NCI-H446 (cell line): ENCODE measurements around the gene TSEN2.
A peak's percentile ranks its signal among the peaks of the same experiment; 100 is the strongest.
"Not testable (repeated sequence)": the region's sequence is repeated elsewhere in the genome, so short reads cannot be mapped to it uniquely, and the experiment has no call there.

Source experiments
- DNase-seq, 2 experiments: peaks; one replicate each; lab custom pipeline; 2025; lab: John Stamatoyannopoulos, UW

Gene TSEN2

DNA sequence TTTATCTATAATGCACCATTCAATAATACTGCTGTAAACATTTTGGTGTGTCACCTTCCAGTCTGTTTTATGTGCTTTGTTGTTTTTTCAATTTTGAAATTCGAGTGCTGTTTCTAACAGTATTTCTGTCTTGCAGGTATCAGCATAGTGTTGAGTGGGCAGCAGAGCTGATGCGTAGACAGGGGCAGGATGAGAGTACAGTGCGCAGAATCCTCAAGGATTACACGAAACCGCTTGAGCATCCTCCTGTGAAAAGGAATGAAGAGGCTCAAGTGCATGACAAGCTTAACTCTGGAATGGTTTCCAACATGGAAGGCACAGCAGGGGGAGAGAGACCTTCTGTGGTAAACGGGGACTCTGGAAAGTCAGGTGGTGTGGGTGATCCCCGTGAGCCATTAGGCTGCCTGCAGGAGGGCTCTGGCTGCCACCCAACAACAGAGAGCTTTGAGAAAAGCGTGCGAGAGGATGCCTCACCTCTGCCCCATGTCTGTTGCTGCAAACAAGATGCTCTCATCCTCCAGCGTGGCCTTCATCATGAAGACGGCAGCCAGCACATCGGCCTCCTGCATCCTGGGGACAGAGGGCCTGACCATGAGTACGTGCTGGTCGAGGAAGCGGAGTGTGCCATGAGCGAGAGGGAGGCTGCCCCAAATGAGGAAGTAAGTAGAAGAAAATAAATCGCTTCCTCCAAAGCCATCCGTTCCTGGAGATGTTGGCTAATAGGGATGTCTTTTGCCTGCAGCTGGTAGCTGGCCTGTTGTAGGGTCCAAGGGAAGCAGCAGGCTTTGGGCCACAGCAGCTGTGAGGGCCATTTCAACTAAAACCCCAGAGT lies 19.1 kb downstream of the TSEN2 start:
- no peak for DNase-seq

DNA sequence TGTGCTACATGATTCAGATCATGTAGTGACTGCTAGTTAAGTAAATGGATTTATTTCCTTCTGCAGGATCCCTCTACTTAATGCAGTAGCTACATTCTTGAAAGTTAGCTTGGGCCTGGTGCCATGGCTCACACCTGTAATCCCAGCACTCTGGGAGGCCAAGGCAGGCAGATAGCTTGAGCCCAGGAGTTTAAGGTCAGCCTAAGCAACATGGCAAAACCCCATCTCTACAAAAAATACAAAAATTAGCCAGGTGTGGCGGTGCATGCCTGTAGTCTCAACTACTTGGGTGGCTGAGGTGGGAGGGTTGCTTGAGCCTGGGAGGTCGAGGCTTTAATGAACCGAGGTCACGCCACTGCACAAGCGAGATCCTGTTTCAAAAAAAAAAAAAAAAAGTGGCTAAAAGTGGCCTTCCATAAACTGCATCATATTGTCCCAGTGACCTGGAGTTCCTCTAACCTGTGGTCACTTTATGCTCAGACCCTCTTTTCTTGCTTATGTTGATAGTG lies 22.0 kb downstream of the TSEN2 start:
- DNase-seq = no peak

DNA sequence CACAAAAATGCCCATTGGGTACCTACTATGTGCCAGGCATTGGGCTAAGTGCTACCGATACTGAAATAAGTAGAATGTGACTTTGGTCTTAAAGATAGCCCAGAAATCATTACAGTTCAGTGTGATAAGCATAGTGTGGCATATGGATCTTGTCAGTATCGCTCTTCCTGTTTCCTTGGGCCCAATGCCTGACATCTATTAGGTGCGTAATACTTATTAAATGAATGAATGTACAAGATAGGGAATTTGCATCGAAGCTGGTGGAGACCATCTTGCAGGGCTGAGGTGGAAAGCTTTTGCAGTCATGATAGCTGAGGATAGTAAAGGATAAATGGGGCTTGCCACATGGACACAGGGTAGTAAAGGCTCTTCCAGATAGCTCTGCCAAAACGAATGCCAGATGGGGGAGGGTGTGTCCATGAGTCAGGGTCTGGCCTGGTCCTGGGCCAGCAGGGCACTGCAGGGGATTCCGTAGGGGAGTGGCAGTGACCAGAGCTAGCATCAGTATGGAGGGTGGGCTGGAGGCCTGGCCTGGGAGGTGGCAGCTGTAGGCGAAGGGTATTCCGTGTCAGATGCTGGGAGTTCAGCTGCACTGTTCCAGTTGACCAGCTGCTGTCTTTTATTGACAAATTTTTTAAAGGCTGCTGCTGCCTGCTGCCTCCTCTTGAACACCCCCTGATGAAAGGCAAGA lies 23.5 kb downstream of the TSEN2 start:
- peak in 1 of 2 experiments; percentile 40 for DNase-seq

DNA sequence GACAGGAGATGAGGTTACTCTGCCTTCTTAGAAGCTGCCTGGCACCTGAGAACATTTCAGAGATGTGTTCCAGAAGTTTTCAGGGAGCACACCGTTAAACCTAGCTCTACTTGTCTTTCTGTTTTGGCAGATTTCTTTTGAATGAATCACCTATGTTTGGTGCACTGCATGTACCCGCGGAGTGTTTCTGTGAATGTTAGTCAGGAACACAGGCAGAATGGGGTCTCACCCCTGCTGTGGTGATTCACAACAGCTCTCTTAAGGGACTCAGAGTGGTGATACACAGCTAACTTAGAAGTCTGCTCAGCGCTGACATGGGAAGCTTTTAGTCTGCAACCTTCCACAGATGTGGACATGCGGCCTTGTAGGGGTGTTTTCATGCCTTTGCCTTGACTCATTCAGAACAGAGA lies 24.0 kb downstream of the TSEN2 start:
- no peak for DNase-seq

DNA sequence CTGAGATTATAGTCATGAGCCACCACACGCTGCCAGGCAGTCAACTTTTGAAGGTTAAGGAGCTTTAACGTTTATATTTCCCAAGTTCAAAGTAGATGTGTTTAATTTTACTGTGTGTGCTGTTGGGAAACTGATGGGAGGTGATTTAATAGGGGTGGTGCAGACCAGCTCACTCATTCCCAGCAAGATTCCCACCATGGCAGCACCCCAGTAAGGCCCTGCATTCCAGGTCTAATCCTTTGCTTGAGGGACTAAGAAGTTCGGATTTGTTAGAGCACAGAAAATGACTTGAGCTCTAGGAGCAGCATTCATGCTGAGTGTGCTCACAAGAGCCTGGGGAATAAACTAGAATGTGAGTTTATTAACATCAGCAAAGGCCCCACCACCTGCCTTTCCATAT lies 25.2 kb downstream of the TSEN2 start:
- no peak for DNase-seq

DNA sequence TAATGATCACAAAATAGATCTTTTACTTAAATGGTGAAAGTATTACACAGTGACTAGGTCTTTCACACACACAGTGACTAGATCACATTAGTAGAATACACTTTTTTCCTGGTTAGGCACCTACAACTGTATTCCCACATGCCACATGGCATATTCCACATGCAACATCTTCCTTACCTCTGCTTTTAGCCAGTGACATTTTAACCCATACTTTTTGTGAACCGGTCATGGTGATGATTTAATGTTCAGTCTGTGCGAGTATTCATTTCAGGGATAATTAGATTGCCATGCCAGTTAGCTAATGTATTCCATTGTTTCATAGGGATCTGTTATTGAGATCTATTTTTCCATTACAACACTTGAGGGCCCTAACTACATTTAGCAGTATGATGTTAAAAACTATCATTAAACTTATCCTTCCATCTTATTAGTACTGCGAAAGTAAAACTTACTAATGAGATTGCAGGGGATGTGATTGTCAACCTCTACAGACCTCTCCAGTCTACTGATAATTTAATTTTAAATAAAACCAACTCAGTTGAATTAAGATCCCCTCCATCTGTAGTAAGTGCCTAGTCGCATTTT lies 28.3 kb downstream of the TSEN2 start:
- no peak for DNase-seq

DNA sequence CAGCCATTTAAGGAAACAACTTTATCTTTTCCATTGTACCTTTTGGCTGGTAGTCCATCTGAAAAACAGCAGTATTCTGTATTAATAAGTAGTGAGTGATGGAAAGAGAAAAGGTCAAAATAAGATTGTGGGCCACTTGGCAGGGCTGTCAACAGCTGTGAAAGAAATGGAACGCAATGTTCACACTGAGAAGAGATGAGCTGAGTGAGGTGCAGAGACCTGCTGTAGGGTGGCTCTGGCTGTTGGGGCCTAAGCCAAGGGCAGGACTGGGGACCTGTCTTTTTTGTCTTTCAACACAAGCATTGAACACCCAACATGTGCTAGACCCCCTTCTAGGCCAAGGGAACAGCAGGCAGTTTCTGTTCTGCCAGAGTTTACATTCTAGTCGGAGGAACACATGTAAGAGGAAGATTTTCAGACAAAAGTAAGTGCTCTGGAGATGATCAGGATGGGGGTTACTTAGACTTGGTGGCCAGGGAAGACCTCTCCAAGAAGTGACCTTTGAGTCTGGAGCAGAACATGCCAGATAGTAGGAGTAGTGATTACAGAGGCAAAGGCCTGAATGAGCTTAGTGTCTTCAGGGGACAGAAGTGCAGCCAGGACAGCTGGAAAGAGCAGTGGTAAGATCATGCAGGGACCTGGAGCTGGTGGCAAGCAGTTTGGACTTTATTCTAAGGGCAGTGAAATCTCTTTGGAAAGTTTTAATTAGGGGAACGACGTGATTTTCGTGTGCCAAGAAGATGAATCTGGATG lies 29.6 kb downstream of the TSEN2 start:
- no peak for DNase-seq

DNA sequence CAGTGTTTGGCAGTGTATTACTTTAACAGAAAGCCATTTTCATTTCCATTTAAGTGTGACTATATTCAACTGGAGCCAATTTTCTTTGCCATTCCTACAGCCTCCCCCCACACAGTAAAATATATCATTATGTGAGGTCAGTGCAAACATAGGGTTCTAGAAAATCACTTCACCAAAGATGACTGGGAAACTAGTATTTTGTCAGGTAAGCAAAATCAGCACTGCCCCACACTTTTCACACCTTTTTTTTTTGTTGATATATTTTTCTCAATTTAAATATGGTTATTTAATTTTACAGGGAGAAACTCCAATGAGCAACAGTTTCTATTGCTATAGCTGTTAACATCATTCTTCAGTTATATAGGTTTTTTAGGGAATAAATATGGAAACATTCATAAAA lies 31.4 kb downstream of the TSEN2 start:
- DNase-seq = no peak

DNA sequence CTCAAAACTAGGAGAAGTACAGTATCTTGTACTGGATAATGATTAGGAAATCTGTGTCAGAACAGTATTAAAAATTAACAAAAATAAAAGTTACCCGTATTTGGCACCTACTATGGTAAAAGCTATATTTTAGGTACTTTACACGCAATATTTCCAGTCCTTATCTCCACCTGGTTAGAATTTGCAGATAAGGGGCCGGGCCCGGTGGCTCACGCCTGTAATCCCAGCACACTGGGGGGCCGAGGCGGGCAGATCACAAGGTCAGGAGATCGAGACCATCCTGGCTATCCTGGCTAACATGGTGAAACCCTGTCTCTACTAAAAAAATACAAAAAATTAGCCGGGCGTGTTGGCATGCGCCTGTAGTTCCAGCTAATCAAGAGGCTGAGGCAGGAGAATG lies 32.6 kb downstream of the TSEN2 start:
- DNase-seq = no peak

DNA sequence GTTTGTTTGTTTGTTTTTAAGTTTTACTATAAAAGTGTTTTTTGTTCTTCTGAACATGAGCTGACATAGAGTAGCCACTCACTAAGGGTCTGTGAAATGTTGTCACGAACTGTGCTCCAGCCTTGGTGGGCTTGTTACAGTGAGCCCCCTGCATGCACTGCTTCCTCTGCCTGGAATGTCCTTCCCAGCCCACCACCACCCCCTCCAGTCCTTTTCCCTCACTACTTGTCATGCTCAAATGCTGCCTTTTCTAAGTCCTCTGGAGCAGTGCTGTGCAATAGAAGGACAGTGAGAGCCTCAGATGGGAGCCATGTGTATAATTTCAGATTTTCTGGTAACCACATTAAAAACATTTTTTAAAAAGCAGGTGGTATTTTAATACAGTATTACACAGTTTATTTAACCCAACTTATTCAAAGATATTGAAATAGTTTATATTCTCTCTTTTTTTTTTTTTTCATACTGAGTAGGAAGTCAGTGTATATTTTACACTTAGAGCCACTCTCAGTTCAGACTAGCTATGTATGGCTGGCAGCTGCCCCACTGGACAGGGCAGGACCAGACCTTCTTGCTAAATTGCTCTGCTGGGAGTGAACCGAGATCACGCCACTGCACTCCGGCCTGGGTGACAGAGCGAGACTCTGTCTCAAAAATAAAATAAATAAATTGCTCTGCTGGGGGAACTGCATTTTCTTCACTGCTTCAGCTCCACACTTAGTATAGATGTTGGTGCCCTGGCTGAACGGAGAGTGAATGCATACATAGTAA lies 34.2 kb downstream of the TSEN2 start:
- no peak for DNase-seq

DNA sequence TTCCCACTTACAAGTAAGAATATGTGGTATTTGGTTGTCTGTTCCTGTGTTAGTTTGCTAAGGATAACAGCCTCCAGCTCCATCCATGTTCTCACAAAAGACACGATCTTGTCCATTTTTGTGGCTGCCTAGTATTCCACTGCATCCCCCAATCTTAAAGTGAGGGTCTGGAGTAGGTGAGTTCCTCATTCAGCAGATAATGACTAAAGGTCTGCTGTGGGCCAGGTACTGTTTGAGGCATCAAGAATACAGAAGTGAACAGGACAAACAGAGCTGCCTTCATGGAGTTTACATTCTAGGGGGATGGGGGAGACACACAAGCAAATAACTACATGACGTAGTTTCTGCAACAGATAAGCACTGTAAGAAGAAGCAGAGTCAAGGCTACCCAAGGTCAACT lies 36.7 kb downstream of the TSEN2 start:
- DNase-seq = no peak

DNA sequence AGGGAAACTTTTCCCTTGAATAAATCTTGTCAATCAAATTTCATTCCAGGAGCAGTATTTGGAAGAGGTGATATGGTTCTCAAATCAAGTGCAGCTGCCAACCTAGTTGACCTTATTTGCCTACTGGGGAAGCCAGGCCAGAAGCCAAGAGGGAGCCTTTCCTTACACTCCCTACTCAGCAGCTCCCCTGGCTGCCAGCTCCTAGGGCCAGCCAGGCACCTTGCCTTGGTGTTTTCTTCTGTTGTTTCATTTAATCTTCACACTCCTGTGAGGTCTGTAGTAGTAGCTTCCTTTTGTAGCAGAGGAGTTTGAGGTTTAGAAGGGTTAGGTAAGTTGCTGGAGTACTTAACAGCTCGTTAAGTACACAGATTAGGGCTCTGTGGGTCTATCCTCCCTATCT lies 38.4 kb downstream of the TSEN2 start:
- no peak for DNase-seq

DNA sequence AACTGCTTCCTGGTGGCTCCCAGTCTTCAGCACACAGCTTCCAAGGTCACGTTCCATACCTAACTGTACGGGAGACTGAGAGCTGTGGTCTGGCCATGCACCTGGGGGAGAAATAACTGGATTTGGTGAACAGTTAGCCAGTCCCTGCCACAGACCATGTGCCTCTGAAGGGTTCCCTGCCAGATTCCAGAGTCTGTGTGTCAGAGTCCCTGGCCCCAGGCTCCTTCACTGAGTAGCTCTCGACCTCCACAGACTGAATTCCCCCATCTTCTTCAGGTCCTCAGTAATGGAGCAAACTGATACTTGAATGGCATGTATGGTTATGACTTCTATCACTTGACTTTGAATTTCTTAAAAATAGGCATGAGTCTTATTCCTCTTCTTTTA lies 43.5 kb downstream of the TSEN2 start:
- DNase-seq = no peak

DNA sequence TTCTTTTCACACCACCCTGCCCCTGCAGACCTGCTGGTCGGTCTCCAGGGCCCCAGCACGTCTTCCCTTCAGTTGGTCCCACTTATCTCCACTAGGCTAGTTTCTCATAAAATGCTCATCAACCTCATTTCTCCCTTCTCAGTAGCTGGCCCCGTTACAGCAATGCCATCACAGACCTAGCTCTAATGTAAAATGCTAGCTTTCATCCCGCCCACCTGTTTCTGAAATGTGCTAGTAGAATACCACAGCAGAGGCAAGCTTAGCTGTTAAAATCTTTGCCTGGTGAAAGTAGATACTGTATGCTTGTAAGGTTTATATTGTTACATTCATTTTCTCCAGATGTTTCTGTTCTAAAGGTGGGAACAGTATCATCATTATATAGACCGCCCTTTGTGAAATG lies 47.9 kb downstream of the TSEN2 start:
- DNase-seq = no peak

DNA sequence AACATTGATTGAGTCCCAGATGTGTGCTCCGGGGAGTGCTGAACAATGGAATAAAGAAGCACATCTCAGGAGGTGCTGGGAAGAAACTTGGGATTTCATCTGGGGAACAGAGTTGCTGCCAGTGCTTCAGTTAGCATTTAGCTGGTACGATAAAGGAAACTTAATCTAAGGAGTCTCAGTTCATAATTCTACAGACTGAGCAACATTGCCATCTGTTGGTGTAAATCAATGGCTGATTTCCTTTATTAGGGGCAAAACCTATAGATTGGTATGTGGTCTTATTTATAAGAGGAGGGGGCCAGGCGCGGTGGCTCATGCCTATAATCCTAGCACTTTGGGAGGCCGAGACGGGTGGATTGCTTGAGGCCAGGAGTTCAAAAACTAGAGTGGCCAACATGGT lies 52.1 kb downstream of the TSEN2 start:
- DNase-seq = no peak

DNA sequence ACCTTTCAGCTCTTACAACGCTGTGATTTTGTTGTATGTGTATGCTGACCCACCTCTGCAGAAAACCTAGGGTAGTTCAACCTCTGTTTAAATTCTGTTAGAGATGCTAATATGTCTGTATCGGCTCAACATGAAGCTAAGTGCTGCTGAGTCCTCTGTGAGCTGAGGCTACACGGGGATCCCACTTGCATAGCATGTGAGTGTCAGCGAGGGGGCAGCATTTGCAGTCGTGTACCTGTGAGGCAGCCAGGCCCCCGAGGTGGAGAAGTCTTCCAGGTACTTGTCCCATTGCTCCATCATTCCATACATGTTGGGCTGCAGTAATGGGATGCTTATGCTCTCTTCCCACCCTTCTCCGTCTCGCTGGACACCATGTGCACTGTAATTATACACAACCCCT lies 57.3 kb downstream of the TSEN2 start:
- DNase-seq = no peak

DNA sequence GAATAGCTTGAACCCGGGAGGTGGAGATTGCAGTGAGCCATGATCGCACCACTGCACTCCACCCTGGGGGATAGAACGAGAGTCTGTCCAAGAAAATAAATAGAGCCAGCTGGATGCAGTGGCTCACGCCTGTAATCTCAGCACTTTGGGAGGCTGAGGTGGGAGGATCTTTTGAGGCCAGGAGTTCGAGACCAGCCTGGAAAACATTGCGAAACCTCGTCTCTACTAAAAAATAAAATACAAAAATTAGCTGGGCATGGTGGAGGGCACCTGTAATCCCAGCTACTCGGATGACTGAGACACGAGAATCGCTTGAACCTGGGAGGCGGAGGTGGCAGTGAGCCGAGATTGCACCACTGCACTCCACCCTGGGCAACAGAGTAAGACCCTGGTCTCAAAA lies 59.2 kb downstream of the TSEN2 start:
- DNase-seq = not testable (repeated sequence)

DNA sequence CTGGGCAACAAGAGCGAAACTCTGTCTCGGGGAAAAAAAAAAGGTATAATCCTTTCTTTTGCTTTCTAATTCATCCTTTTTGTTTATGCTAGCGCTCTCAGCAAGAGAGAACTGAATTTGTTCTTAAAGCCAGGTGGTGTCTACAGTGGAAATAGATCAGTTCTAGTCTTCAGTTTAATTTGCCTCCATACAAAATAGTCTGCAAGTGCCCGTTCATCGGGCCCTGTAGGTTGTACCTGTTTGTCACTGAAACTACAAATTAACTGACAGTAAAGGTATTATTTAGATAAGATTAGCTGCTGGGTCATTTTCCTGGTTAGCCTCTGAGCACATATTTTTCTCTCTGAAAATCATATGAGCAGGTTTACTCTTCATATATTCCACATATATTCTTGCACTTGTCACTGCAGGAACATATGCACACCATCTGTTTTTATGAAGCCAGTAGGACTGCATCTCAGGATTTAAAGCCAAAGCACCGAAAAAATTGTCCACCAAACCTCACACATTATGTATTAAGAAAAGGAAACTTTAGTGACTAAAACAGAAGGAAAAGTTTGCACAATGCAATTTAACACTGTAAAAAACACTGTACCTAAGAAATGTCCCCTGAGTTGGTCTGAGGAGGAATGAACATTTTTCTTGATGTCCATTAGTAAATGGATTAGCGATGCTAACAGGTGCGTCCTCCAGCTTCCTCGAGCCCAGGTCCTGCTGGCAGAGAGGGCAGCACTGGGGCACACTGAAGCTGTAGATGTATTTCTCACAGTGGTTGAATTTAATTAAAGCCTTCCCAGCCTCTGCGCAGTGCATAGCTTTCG lies 60.6 kb downstream of the TSEN2 start:
- DNase-seq = no peak

DNA sequence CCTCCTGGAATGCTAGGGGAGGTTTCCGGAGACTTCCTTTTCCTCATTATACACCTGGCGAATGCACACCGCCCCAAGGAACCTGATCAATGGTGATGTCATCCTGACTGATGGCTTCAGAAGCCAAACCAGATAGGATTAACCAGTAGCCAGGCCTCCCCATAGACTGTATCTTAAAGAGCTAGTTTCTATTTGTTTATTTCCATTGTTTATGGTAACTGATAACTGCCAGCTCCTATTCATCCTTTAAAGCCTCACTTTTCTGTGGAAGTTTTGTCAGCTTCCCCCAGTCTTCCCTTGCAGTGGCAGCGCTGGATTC lies 61.2 kb downstream of the TSEN2 start, which contains the start of gene MKRN2OS:
Gene MKRN2OS (minus strand): TSS at position 27 of the 319 bp plus-strand sequence. CDS start 35 bp downstream, outside the sequence.
- no peak for DNase-seq

DNA sequence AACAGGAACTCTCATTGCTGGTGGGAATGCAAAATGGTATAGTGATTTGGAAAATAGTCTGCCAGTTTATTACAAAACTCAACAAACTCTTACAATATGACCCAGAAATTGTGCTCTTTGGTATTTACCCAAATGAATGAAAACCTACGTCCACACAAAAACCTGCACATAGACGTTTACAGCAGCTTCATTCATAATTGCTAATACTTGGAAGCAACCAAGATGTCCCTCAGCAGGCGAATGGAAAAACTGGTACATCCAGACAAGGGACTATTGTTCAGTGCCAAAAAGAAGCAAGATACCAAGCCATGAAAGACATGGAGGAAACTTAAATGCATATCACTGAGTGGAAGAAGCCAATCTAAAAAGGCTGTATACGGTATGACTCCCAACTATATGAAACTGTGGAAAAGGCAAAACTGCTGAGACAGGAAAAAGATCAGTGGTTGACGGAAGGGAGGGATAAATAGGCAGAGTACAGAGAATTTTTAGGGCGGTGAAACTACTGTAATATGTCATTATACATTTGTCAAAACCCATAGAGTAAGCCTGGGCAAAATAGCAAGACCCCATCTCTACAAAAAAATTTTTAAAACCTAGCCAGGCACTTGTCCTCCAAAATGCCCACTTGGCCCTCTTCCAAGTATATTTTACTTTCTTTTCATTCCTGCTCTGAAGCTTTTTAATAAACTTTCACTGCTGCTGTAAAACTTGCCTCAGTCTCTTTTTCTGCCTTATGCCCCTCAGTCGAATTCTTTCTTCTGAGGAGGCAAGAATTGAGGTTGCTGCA lies 65.9 kb downstream of the TSEN2 start:
- DNase-seq = no peak
